HepG2 (cell line): ENCODE data around the gene CHST11.

Source experiments
- AKAP8 ChIP-seq: sonication (generic); formaldehyde crosslinking; IDR thresholded peaks from 2 replicates; pipeline ENCODE4 v1.5.1; 2020; ENCODE audit warnings: mild to moderate bottlenecking, missing genetic modification reagents
- CBX5 ChIP-seq: sonication (generic); formaldehyde crosslinking; IDR thresholded peaks from 2 replicates; pipeline ENCODE4 v1.4.0; 2020; ENCODE audit warnings: missing genetic modification reagents, borderline replicate concordance
- CTCF ChIP-seq: sonication (generic); formaldehyde crosslinking; IDR thresholded peaks from 2 replicates; pipeline ENCODE4 v1.5.0; 2020; ENCODE audit warnings: mild to moderate bottlenecking, missing genetic modification reagents, moderate library complexity
- IRF1 ChIP-seq: sonication (generic); formaldehyde crosslinking; IDR thresholded peaks from 2 replicates; pipeline ENCODE4 v1.4.0; 2020; ENCODE audit warnings: low read depth, mild to moderate bottlenecking, missing genetic modification reagents
- JUNB ChIP-seq: sonication (generic); formaldehyde crosslinking; IDR thresholded peaks from 2 replicates; pipeline ENCODE4 v1.8.0; 2022; ENCODE audit warnings: missing genetic modification reagents, mild to moderate bottlenecking, borderline replicate concordance
- NBN ChIP-seq: fragments of 450-650 bp; conservative IDR thresholded peaks from 2 replicates; pipeline ENCODE4 v1.6.1; 2017
- POLR2A ChIP-seq, 2 experiments: IDR thresholded peaks; 2 replicates each; pipeline ENCODE4 v1.6.1; 2011; ENCODE audit warnings: low read depth in 2 of 2, low read length in 2 of 2, mild to moderate bottlenecking in 1 of 2, moderate library complexity in 1 of 2; ENCODE audit not compliant: insufficient read depth in 1 of 2
- TSC22D2 ChIP-seq: sonication (generic); formaldehyde crosslinking; IDR thresholded peaks from 2 replicates; pipeline ENCODE4 v1.5.1; 2020; ENCODE audit warnings: missing genetic modification reagents, mild to moderate bottlenecking, borderline replicate concordance
- ZNF354B ChIP-seq: sonication (generic); formaldehyde crosslinking; IDR thresholded peaks from 2 replicates; pipeline ENCODE4 v1.8.0; 2022; ENCODE audit warnings: mild to moderate bottlenecking, missing genetic modification reagents
- ZNF550 ChIP-seq: sonication (generic); formaldehyde crosslinking; IDR thresholded peaks from 2 replicates; pipeline ENCODE4 v1.4.0; 2020; ENCODE audit warnings: mild to moderate bottlenecking, missing genetic modification reagents, borderline replicate concordance
- ZNF609 ChIP-seq: sonication (generic); formaldehyde crosslinking; IDR thresholded peaks from 2 replicates; pipeline ENCODE4 v1.4.0; 2020; ENCODE audit warnings: mild to moderate bottlenecking, missing genetic modification reagents, borderline replicate concordance
- ZNF687 ChIP-seq: sonication (generic); formaldehyde crosslinking; IDR thresholded peaks from 2 replicates; pipeline ENCODE4 v1.5.1; 2020; ENCODE audit warnings: mild to moderate bottlenecking, missing genetic modification reagents, moderate library complexity
- ZNF792 ChIP-seq: IDR thresholded peaks from 2 replicates; pipeline ENCODE4 v1.6.1; 2016

- TF ChIP-seq CTCF (no peak), JUNB (CRISPR knock-in tag) (no peak), NBN (no peak), ZNF792 (CRISPR knock-in tag) (no peak), ZNF550 (CRISPR knock-in tag) (no peak), CBX5 (no peak), ZNF354B (no peak), ZNF687 (CRISPR knock-in tag) (no peak), IRF1 (CRISPR knock-in tag) (no peak), POLR2A (IDR thresholded peaks at IDR 0.05; ENCODE audit: insufficient read depth in 1 of 2, low read depth in 2 of 2, low read length in 2 of 2) (no peak), TSC22D2 (no peak), AKAP8 (CRISPR knock-in tag) (no peak), ZNF609 (CRISPR knock-in tag) (no peak)
Observed at GRCh38 chr12:104718304-104718929, 261.7 kb downstream of the CHST11 start.
